GM23248 (cell line): ENCODE measurements around the gene KLF13.

Source experiments
- EZH2 ChIP-seq: fragments of 200-600 bp; sonication (generic); IDR thresholded peaks from 2 replicates; pipeline ENCODE4 v1.6.1; 2018; ENCODE audit warnings: antibody characterized with exemption, mild to moderate bottlenecking; ENCODE audit not compliant: insufficient read depth, poor library complexity, severe bottlenecking
- EZH2phosphoT487 ChIP-seq: fragments of 200-600 bp; sonication (generic); IDR thresholded peaks from 2 replicates; pipeline ENCODE4 v1.6.1; 2018; ENCODE audit warnings: antibody characterized with exemption, moderate library complexity, mild to moderate bottlenecking, low read depth; ENCODE audit not compliant: insufficient read depth

GRCh38 chr15:31313223-31313622 lies 13.4 kb upstream of the KLF13 start:
- TF ChIP-seq EZH2 (no peak), EZH2phosphoT487 (no peak)
